ENCODE measurements around the gene LGALS3BP.

GRCh38 chr17:78965491-78965924 lies 14.2 kb downstream of the LGALS3BP start:
- TF ChIP-seq CTCF (IDR thresholded peaks at IDR 0.05; ENCODE audit: control extremely low read depth in 1 of 3, insufficient read depth in 1 of 3, low read depth in 1 of 3, low read length in 3 of 3) (no peak), PHF8 (conservative IDR thresholded peaks at IDR 0.05; ENCODE audit: low read depth, low read length) (no peak), TAF1 (IDR thresholded peaks at IDR 0.05; ENCODE audit: low read depth, low read length) (no peak), TEAD4 (IDR thresholded peaks at IDR 0.05; ENCODE audit: low read depth, low read length) (no peak), POLR2AphosphoS5 (IDR thresholded peaks at IDR 0.05; ENCODE audit: low read depth, low read length) (no peak), YY1 (IDR thresholded peaks at IDR 0.05; ENCODE audit: low read depth, low read length) (no peak)

Data from H1 (cell line).